ENCODE results near the gene ITGB7. TPM values are rescaled to one million over a fixed set of nuclear protein-coding genes. Genes with fewer than 3 reads are reported as not detected.

ITGB7 gene
- total RNA-seq, 4 donors from 2014 or later, result 0.40 to 5.8 (median 2.6) TPM

- no peaks in the 10 kb centered on the region for H3K36me3 ChIP-seq
- ATAC-seq, result no peak
- TF ChIP-seq POLR2A (IDR thresholded peaks at IDR 0.05) (no peak), POLR2AphosphoS5 (IDR thresholded peaks at IDR 0.05) (no peak), EP300 (IDR thresholded peaks at IDR 0.05) (no peak), CTCF (IDR thresholded peaks at IDR 0.05) (no peak)
- peaks cover 10% of the 10 kb centered on the region for H3K27me3 ChIP-seq
- no peaks in the 10 kb centered on the region for H3K9me3 ChIP-seq
- H3K27ac ChIP-seq, result no peak overlapping the region
- 72 to 75% methylated on average over 5 to 7 of the region's 11 CpGs for WGBS, 2 donors (ENCODE audit: low coverage in 1 of 2)
- no peak overlapping the region for H3K4me3 ChIP-seq
- no peaks in the 10 kb centered on the region for H3K4me1 ChIP-seq
These were observed 34.8 kb upstream of the ITGB7 start for GRCh38 chr12:53241623-53242412.

GRCh38 chr12:53239643-53240258, 32.7 kb upstream of the ITGB7 start:
- Histone ChIP-seq H3K9me3 (no peaks in the 10 kb centered on the region), H3K36me3 (no peaks in the 10 kb centered on the region), H3K27me3 (peaks cover 10% of the 10 kb centered on the region), H3K4me3 (no peak overlapping the region), H3K27ac (no peak overlapping the region), H3K4me1 (peaks cover 0 to 14% (median 0%) of the 10 kb centered on the region in 3 donors)
- no peak for ATAC-seq
- TF ChIP-seq CTCF (IDR thresholded peaks at IDR 0.05) (no peak), POLR2A (IDR thresholded peaks at IDR 0.05) (no peak), POLR2AphosphoS5 (IDR thresholded peaks at IDR 0.05) (no peak), EP300 (IDR thresholded peaks at IDR 0.05) (no peak)
- 85 to 90% methylated on average over 2 to 6 of the region's 10 CpGs for WGBS, 2 donors (ENCODE audit: low coverage in 1 of 2)

- no peak for ATAC-seq
- Histone ChIP-seq H3K36me3 (no peaks in the 10 kb centered on the region), H3K4me3 (no peak overlapping the region), H3K9me3 (no peaks in the 10 kb centered on the region), H3K27me3 (peaks cover under 1% of the 10 kb centered on the region), H3K4me1 (peaks cover 0 to 43% (median 21%) of the 10 kb centered on the region in 3 donors), H3K27ac (no peak overlapping the region)
- 73 to 100% methylated on average over 1 of the region's 1 CpG for WGBS, 2 donors (ENCODE audit: low coverage in 1 of 2)
- TF ChIP-seq POLR2AphosphoS5 (IDR thresholded peaks at IDR 0.05) (no peak), EP300 (IDR thresholded peaks at IDR 0.05) (no peak), CTCF (IDR thresholded peaks at IDR 0.05) (no peak), POLR2A (IDR thresholded peaks at IDR 0.05) (no peak)
These were observed 29.5 kb upstream of the ITGB7 start for GRCh38 chr12:53236443-53237111.

GRCh38 chr12:53235742-53236442, 28.8 kb upstream of the ITGB7 start:
- Histone ChIP-seq H3K4me1 (peaks cover 0 to 50% (median 26%) of the 10 kb centered on the region in 3 donors), H3K27ac (peak overlapping the region in 1 of 4 donors; percentile 93), H3K4me3 (no peak overlapping the region), H3K9me3 (no peaks in the 10 kb centered on the region), H3K36me3 (no peaks in the 10 kb centered on the region), H3K27me3 (no peaks in the 10 kb centered on the region)
- no peak for ATAC-seq
- TF ChIP-seq EP300 (IDR thresholded peaks at IDR 0.05) (no peak), POLR2A (IDR thresholded peaks at IDR 0.05) (no peak), CTCF (IDR thresholded peaks at IDR 0.05) (no peak), POLR2AphosphoS5 (IDR thresholded peaks at IDR 0.05) (no peak)
- WGBS, 2 donors (ENCODE audit: low coverage in 1 of 2), result 72 to 75% methylated on average over 5 to 6 of the region's 9 CpGs
